Measurements from ENCODE around the gene WDR20.
"Not testable (repeated sequence)": the region's sequence is repeated elsewhere in the genome, so short reads cannot be mapped to it uniquely, and the experiment has no call there.

The WDR20 gene

GRCh38 chr14:102158797-102159196, 19.1 kb downstream of the WDR20 start:
- TF ChIP-seq CTCF (IDR thresholded peaks at IDR 0.05; ENCODE audit: insufficient read depth, low read depth, low read length, missing control alignments) = no peak
- no peak for DNase-seq (ENCODE audit: low read depth)
- no peak overlapping the region for H3K4me3 ChIP-seq (ENCODE audit: low read length)

GRCh38 chr14:102159841-102160240, 20.1 kb downstream of the WDR20 start:
- H3K4me3 ChIP-seq (ENCODE audit: low read length) = no peak overlapping the region
- TF ChIP-seq CTCF (IDR thresholded peaks at IDR 0.05; ENCODE audit: insufficient read depth, low read depth, low read length, missing control alignments) = no peak
- DNase-seq (ENCODE audit: low read depth) = no peak

GRCh38 chr14:102162487-102162886, 22.8 kb downstream of the WDR20 start:
- no peak for TF ChIP-seq CTCF (IDR thresholded peaks at IDR 0.05; ENCODE audit: insufficient read depth, low read depth, low read length, missing control alignments)
- H3K4me3 ChIP-seq (ENCODE audit: low read length) = no peak overlapping the region
- DNase-seq (ENCODE audit: low read depth) = no peak

GRCh38 chr14:102164241-102164641, 24.5 kb downstream of the WDR20 start:
- peak; percentile 46 for DNase-seq (ENCODE audit: low read depth)
- no peak for TF ChIP-seq CTCF (IDR thresholded peaks at IDR 0.05; ENCODE audit: insufficient read depth, low read depth, low read length, missing control alignments)
- H3K4me3 ChIP-seq (ENCODE audit: low read length) = no peak overlapping the region

GRCh38 chr14:102164965-102165364, 25.3 kb downstream of the WDR20 start:
- no peak overlapping the region for H3K4me3 ChIP-seq (ENCODE audit: low read length)
- TF ChIP-seq CTCF (IDR thresholded peaks at IDR 0.05; ENCODE audit: insufficient read depth, low read depth, low read length, missing control alignments) = no peak
- DNase-seq (ENCODE audit: low read depth) = no peak

GRCh38 chr14:102170061-102170460, 30.4 kb downstream of the WDR20 start:
- H3K4me3 ChIP-seq (ENCODE audit: low read length) = no peak overlapping the region
- DNase-seq (ENCODE audit: low read depth) = no peak
- TF ChIP-seq CTCF (IDR thresholded peaks at IDR 0.05; ENCODE audit: insufficient read depth, low read depth, low read length, missing control alignments) = no peak

- no peak for TF ChIP-seq CTCF (IDR thresholded peaks at IDR 0.05; ENCODE audit: insufficient read depth, low read depth, low read length, missing control alignments)
- DNase-seq (ENCODE audit: low read depth) = no peak
- no peak overlapping the region for H3K4me3 ChIP-seq (ENCODE audit: low read length)
These were observed 31.7 kb downstream of the WDR20 start for GRCh38 chr14:102171173-102172020.

GRCh38 chr14:102172021-102172272, 32.2 kb downstream of the WDR20 start:
- not testable (repeated sequence) for H3K4me3 ChIP-seq (ENCODE audit: low read length); DNase-seq (ENCODE audit: low read depth)

- not testable (repeated sequence) for H3K4me3 ChIP-seq (ENCODE audit: low read length); DNase-seq (ENCODE audit: low read depth)
These were observed 33.0 kb downstream of the WDR20 start for GRCh38 chr14:102172721-102173120.
